Breast epithelium (tissue), 4 donors: Measurements from ENCODE around the gene MS4A2. TPM values are rescaled to one million over a fixed set of nuclear protein-coding genes. Genes with fewer than 3 reads are reported as not detected.
"Not testable (repeated sequence)": the region's sequence is repeated elsewhere in the genome, so short reads cannot be mapped to it uniquely, and the experiment has no call there.

ENCODE experiments used
- DNase-seq, 2 donors: peaks; one replicate each; pipeline ENCODE4 v3.0.0-alpha.2; 2019; ENCODE audit warnings: low spot score in 2 of 2
- H3K27ac ChIP-seq, 2 donors: fragments of 200-600 bp; sonication (generic) in 1 of 2; one replicate each; pipeline ENCODE4 v1.5.1; 2016 to 2019; ENCODE audit warnings: mild to moderate bottlenecking in 1 of 2
- H3K27me3 ChIP-seq, 2 donors: fragments of 200-600 bp; sonication (generic) in 1 of 2; one replicate each; pipeline versions ENCODE4 v1.5.1 to v1.6.0; 2017 to 2019; ENCODE audit warnings: control low read depth in 1 of 2, mild to moderate bottlenecking in 1 of 2
- H3K36me3 ChIP-seq: fragments of 200-600 bp; one replicate; pipeline ENCODE4 v1.5.1; 2019
- H3K4me1 ChIP-seq, 2 donors: fragments of 200-600 bp; sonication (generic); one replicate each; pipeline ENCODE4 v1.5.1; 2016 to 2019; ENCODE audit warnings: control low read depth in 1 of 2
- H3K4me3 ChIP-seq, 3 donors: fragments of 200-600 bp; sonication (generic); 1 replicate in 2 of 3; 2 replicates in 1 of 3; pipeline ENCODE4 v1.5.1; 2016 to 2019; ENCODE audit warnings: mild to moderate bottlenecking in 3 of 3, moderate library complexity in 2 of 3
- H3K9me3 ChIP-seq, 2 donors: fragments of 200-600 bp; sonication (generic) in 1 of 2; one replicate each; pipeline ENCODE4 v1.5.1; 2016 to 2019; ENCODE audit warnings: control low read depth in 1 of 2
- POLR2A ChIP-seq: fragments of 450-650 bp; IDR thresholded peaks from one replicate; pipeline ENCODE4 v1.6.1; 2016; ENCODE audit warnings: antibody characterized with exemption, mild to moderate bottlenecking, moderate library complexity
- POLR2AphosphoS5 ChIP-seq, 3 donors: sonication (generic); formaldehyde crosslinking; IDR thresholded peaks; one replicate each; pipeline ENCODE4 v1.6.1; 2017; ENCODE audit warnings: antibody characterized with exemption in 3 of 3
- intact Hi-C: fragments of 100-400 bp; cut with DNase I; formaldehyde crosslinking; loops from one replicate; pipeline ENCODE4 v1.15.1; 2023; ENCODE audit warnings: low total_unique reads
- total RNA-seq, 3 donors: library from RNA; depleted of rRNA; stranded (reverse); fragments of >200 nt; gene quantifications; one replicate each; pipeline ENCODE4 v1.1.0, GENCODE V29; 2016
- TF ChIP-seq, protein P1 (sequence below), 3 donors: fragments of 450-650 bp; IDR thresholded peaks; one replicate each; pipeline ENCODE4 v1.5.1; 2016 to 2017; ENCODE audit warnings: antibody characterized with exemption in 3 of 3, mild to moderate bottlenecking in 3 of 3, moderate library complexity in 3 of 3

MS4A2 gene
- total RNA-seq, 3 donors from 2014 or later, result 0.66 to 7.8 (median 0.73) TPM

DNA sequence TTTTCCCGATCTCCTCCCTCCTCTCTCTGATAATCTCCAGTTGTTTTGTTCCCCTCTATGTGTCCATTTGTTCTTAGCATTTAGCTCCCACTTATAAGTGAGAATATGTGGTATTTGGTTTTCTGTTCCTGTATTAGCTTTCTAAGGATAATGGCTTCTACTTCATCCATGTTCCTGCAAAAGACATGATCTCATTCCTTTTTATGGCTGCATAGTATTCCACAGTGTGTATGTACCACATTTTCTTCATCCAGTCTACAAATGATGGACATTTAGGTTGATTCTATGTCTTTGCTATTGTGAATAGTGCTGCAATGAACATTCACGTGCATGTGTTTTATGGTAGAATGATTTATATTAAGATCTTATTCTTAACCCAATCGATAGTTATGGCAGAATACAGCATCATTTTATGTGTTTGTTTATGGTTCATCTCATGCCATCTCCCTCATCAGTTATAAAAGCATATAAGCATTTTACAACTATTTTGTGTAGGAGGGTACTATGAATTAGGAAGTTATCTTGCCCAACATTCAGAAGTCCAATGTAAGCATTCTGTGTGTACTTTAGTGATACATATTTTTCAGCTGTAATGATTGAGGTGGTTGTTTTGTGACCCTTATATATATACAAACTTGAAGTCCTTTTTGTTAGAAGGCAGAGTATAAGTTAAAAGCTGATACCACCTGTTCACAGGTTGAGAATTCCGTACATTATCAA, 28.8 kb upstream of the MS4A2 start:
- no peak overlapping the region for H3K4me3 ChIP-seq
- no peaks in the 10 kb centered on the region for H3K4me1 ChIP-seq
- intact Hi-C loops, result no loop called here
- H3K36me3 ChIP-seq, result no peaks in the 10 kb centered on the region
- no peaks in the 10 kb centered on the region for H3K27me3 ChIP-seq
- DNase-seq, result no peak
- H3K9me3 ChIP-seq, result peaks cover 0 to 4% of the 10 kb centered on the region in 2 donors
- no peak overlapping the region for H3K27ac ChIP-seq
- no peak for TF ChIP-seq POLR2A
- TF ChIP-seq POLR2AphosphoS5 (IDR thresholded peaks at IDR 0.05), result no peak
- TF ChIP-seq, protein P1, sequence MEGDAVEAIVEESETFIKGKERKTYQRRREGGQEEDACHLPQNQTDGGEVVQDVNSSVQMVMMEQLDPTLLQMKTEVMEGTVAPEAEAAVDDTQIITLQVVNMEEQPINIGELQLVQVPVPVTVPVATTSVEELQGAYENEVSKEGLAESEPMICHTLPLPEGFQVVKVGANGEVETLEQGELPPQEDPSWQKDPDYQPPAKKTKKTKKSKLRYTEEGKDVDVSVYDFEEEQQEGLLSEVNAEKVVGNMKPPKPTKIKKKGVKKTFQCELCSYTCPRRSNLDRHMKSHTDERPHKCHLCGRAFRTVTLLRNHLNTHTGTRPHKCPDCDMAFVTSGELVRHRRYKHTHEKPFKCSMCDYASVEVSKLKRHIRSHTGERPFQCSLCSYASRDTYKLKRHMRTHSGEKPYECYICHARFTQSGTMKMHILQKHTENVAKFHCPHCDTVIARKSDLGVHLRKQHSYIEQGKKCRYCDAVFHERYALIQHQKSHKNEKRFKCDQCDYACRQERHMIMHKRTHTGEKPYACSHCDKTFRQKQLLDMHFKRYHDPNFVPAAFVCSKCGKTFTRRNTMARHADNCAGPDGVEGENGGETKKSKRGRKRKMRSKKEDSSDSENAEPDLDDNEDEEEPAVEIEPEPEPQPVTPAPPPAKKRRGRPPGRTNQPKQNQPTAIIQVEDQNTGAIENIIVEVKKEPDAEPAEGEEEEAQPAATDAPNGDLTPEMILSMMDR (IDR thresholded peaks at IDR 0.05), result no peak

DNA sequence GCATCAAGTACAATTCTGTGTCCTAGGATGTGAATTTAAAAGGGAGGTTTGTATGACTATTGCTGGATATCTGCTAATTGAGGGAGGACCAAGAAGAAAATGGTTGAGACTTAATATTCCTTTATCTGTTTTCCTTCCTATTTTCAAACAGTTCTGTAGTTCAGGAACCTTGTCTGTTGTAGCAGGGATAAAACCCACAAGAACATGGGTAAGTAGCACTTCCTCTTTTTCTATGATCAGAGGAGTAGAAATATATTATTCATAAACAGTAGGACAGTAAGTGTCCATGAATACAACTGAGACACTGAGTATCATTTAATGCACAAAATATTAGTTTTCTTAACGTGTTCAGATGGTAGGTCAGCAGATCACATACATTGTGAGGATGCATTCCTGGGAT, 24.4 kb upstream of the MS4A2 start:
- Histone ChIP-seq H3K36me3 (no peaks in the 10 kb centered on the region), H3K4me1 (no peaks in the 10 kb centered on the region), H3K9me3 (peaks cover 0 to 4% of the 10 kb centered on the region in 2 donors), H3K27ac (no peak overlapping the region), H3K4me3 (no peak overlapping the region), H3K27me3 (no peaks in the 10 kb centered on the region)
- TF ChIP-seq POLR2A (no peak), POLR2AphosphoS5 (IDR thresholded peaks at IDR 0.05) (no peak)
- TF ChIP-seq, protein P1 (IDR thresholded peaks at IDR 0.05), result no peak
- no peak for DNase-seq
- intact Hi-C loops, result no loop called here

DNA sequence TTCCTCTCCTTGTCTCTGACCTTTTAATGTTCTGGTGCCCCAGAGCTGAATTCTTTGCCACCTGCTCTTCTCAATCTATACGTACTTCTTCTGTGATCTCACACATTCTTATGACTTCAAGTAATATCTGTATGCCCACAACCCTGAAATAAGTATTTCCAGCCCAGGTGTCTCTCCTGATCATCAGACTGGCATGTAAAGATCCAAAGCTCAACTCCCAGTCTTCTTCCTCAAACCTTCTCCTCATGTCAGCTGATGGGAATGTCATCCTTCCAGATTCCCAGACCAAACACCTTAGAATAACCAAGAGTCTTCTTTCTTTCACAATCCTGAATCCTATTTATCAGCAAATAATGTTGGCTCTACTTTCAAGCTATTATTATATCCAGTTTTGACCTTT, 22.7 kb upstream of the MS4A2 start:
- intact Hi-C loops, result no loop called here
- Histone ChIP-seq H3K9me3 (no peaks in the 10 kb centered on the region), H3K27me3 (no peaks in the 10 kb centered on the region), H3K4me3 (no peak overlapping the region), H3K27ac (no peak overlapping the region), H3K4me1 (no peaks in the 10 kb centered on the region), H3K36me3 (no peaks in the 10 kb centered on the region)
- TF ChIP-seq POLR2A, result no peak
- TF ChIP-seq, protein P1 (IDR thresholded peaks at IDR 0.05), result no peak
- TF ChIP-seq POLR2AphosphoS5 (IDR thresholded peaks at IDR 0.05), result no peak
- DNase-seq, result no peak

DNA sequence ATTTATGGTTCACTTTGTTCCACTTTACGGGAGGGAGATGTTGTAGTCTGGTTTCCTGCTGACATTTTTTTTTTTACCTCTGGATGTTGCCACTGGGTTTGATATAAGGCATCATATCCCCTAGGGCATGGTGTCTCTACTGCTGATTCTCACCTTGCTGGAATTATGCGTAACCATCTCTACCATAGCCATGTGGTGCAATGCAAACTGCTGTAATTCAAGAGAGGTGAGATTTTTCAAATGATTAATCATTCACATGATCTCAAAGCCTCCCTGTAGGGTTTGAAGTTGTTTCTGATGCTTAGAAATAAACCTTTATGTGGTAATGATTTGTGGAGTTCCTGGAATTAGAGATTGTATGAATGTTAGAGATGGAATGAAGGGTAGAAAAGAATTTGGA, 19.0 kb upstream of the MS4A2 start:
- Histone ChIP-seq H3K9me3 (no peaks in the 10 kb centered on the region), H3K4me1 (no peaks in the 10 kb centered on the region), H3K36me3 (no peaks in the 10 kb centered on the region), H3K4me3 (no peak overlapping the region), H3K27me3 (no peaks in the 10 kb centered on the region), H3K27ac (no peak overlapping the region)
- no peak for DNase-seq
- TF ChIP-seq, protein P1 (IDR thresholded peaks at IDR 0.05), result no peak
- TF ChIP-seq POLR2A, result no peak
- TF ChIP-seq POLR2AphosphoS5 (IDR thresholded peaks at IDR 0.05), result no peak
- intact Hi-C loops, result no loop called here

DNA sequence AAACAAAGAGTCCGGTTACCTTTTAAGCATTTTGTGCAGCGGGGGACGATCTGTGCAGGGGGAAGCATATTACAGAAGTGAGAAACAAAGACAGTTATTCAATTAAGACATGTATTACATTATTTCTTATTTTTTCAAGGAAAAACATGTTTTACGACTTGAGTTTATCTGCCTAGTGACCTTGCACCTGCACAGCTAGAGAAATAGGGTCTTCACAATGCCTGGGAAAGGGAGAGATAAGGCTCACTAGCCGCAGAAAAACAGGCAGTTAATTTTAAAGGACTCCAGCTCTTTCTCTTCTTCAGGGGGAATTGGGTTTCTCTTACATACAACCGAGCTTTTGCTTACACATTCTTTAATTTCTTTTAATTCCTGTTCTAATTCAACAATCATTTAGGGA, 16.8 kb upstream of the MS4A2 start:
- H3K4me1 ChIP-seq, result not testable (repeated sequence)

More for the DNA sequence above, 16.8 kb upstream of the MS4A2 start:
- DNase-seq, H3K4me3 ChIP-seq, H3K27me3 ChIP-seq, H3K36me3 ChIP-seq, H3K9me3 ChIP-seq, H3K27ac ChIP-seq: not testable (repeated sequence)
- intact Hi-C loops, result loop anchor here (5.0 kb wide), 1 partner anchor 89 kb away; no protein-coding TSS in a partner anchor
